ENCODE measurements around the gene TRIP13. TPM values are rescaled to one million over a fixed set of nuclear protein-coding genes. Genes with fewer than 3 reads are reported as not detected.
"Not testable (repeated sequence)": the region's sequence is repeated elsewhere in the genome, so short reads cannot be mapped to it uniquely, and the experiment has no call there.

TRIP13 gene
- polyA plus RNA-seq, 4 donors, result 1.6 to 12.1 (median 7.1) TPM

DNA sequence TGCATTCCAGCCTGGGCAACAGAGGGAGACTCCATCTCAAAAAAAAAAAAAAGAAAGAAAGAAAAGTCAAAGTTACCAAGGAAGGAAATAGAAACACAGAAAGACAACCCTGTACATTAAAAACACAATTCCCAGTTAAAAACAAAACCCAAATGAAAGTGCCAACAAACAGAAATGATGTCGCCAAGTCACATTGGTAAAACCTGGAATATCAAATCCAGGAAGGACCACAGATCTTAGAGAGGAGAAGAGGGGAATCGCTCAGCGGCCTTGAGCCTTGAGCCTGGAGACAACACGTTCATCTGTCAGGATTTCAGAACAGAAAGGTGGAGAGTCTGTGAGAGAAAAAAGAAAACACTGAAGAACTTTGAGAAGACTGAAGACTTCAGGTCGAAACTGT is 40.7 kb upstream of the TRIP13 start:
- H3K27ac ChIP-seq (ENCODE audit: low read depth in 1 of 3, low read length in 2 of 3), result no peak overlapping the region
- FAIRE-seq (no peak), DNase-seq (no peak)
- H3K4me1 ChIP-seq (ENCODE audit: control insufficient read depth in 3 of 3, insufficient read depth in 2 of 3, low read depth in 1 of 3, low read length in 2 of 3), result peaks cover 0 to 24% (median 0%) of the 10 kb centered on the region in 3 donors
- no peaks in the 10 kb centered on the region for H3K9me3 ChIP-seq (ENCODE audit: control insufficient read depth in 2 of 2, insufficient read depth in 1 of 2, low read depth in 1 of 2, low read length in 1 of 2)
- no peak overlapping the region for H3K4me3 ChIP-seq (ENCODE audit: low read depth in 1 of 3, low read length in 3 of 3)
- WGBS, 3 donors, result 27 to 52% (median 39%) methylated on average over 5 of the region's 5 CpGs
- no peaks in the 10 kb centered on the region for H3K36me3 ChIP-seq (ENCODE audit: control insufficient read depth in 3 of 3, insufficient read depth in 2 of 3, low read depth in 1 of 3, low read length in 3 of 3)
- H3K27me3 ChIP-seq (ENCODE audit: control insufficient read depth in 3 of 3, insufficient read depth in 3 of 3, low read length in 3 of 3), result no peaks in the 10 kb centered on the region

DNA sequence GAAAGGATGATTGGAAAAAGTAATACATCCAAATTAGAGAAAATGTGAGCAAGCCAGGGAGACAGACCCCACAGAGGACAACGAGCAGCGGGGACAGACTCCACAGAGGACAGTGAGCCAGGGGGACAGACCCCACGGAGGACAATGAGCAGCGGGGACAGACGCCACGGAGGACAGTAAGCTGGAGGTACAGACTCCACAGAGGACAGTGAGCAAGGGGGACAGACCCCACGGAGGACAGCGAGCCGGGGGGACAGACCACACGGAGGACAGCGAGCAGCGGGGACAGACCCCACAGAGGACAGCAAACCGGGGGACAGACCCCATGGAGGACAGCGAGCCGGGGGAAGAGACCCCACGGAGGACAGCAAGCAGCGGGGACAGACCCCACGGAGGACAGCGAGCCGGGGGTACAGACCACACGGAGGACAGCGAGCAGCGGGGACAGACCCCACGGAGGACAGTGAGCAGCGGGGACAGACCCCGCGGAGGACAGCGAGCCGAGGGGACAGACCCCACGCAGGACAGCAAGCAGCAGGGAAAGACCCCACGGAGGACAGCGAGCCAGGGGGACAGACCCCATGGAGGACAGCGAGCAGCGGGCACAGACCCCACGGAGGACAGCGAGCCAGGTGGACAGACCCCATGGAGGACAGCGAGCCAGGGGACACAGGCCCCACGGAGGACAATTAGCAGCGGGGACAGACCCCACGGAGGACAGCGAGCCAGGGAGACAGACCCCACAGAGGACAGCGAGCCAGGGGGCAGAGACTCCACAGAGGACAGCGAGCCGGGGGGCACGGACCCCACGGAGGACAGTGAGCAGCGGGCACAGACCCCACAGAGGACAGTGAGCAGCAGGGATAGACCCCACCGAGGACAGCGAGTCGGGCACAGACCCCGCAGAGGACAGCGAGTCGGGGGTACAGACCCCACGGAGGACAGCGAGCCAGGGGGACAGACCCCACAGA is 40.0 kb upstream of the TRIP13 start:
- no peak for DNase-seq
- Histone ChIP-seq H3K4me1 (ENCODE audit: control insufficient read depth in 3 of 3, insufficient read depth in 2 of 3, low read depth in 1 of 3, low read length in 2 of 3) (peaks cover 0 to 24% (median 0%) of the 10 kb centered on the region in 3 donors), H3K9me3 (ENCODE audit: control insufficient read depth in 2 of 2, insufficient read depth in 1 of 2, low read depth in 1 of 2, low read length in 1 of 2) (no peaks in the 10 kb centered on the region), H3K4me3 (ENCODE audit: low read depth in 1 of 3, low read length in 3 of 3) (no peak overlapping the region), H3K27me3 (ENCODE audit: control insufficient read depth in 3 of 3, insufficient read depth in 3 of 3, low read length in 3 of 3) (no peaks in the 10 kb centered on the region), H3K36me3 (ENCODE audit: control insufficient read depth in 3 of 3, insufficient read depth in 2 of 3, low read depth in 1 of 3, low read length in 3 of 3) (no peaks in the 10 kb centered on the region), H3K27ac (ENCODE audit: low read depth in 1 of 3, low read length in 2 of 3) (no peak overlapping the region)
- FAIRE-seq, result no peak
- 91 to 92% (median 92%) methylated on average over 54 to 55 of the region's 55 CpGs for WGBS, 3 donors

DNA sequence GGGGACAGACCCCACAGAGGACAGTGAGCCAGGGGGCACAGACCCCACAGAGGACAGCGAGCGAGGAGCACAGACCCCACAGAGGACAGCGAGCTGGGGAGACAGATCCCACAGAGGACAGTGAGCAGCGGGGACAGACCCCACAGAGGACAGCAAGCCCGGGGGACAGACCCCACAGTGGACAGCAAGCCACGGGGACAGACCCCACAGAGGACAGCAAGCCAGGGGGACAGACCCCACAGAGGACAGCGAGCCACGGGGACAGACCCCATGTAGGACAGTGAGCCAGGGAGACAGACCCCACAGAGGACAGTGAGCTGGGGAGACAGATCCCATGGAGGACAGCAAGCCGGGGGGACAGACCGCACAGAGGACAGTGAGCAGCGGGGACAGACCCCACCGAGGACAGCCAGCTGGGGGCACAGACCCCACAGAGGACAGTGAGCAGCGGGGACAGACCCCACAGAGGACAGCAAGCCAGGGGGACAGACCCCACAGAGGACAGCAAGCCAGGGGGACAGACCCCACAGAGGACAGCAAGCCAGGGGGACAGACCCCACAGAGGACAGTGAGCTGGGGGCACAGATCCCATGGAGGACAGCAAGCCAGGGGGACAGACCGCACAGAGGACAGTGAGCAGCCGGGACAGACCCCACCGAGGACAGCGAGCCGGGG is 39.1 kb upstream of the TRIP13 start:
- not testable (repeated sequence) for H3K4me3 ChIP-seq (ENCODE audit: low read depth in 1 of 3, low read length in 3 of 3); DNase-seq

DNA sequence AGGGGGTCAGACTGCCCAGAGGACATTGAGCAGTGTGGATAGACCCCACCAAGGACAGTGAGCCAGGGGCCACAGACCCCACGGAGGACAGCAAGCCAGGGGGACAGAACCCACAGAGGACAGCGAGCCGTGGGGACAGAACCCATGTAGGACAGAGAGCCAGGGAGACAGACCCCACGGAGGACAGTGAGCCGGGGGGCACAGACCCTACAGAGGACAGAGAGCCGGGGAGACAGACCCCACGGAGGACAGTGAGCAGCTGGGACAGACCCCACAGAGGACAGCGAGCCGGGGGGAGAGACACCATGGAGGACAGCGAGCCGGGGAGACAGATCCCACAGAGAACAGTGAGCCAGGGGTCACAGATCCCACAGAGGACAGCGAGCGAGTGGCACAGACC is 38.5 kb upstream of the TRIP13 start:
- DNase-seq (no peak), FAIRE-seq (no peak)
- no peak overlapping the region for H3K4me3 ChIP-seq (ENCODE audit: low read depth in 1 of 3, low read length in 3 of 3)
- H3K36me3 ChIP-seq (ENCODE audit: control insufficient read depth in 3 of 3, insufficient read depth in 2 of 3, low read depth in 1 of 3, low read length in 3 of 3), result peaks cover 0 to 4% (median 0%) of the 10 kb centered on the region in 3 donors
- no peak overlapping the region for H3K27ac ChIP-seq (ENCODE audit: low read depth in 1 of 3, low read length in 2 of 3)
- WGBS, 3 donors, result 75 to 85% (median 83%) methylated on average over 13 of the region's 13 CpGs
- no peaks in the 10 kb centered on the region for H3K9me3 ChIP-seq (ENCODE audit: control insufficient read depth in 2 of 2, insufficient read depth in 1 of 2, low read depth in 1 of 2, low read length in 1 of 2)
- no peaks in the 10 kb centered on the region for H3K27me3 ChIP-seq (ENCODE audit: control insufficient read depth in 3 of 3, insufficient read depth in 3 of 3, low read length in 3 of 3)
- H3K4me1 ChIP-seq (ENCODE audit: control insufficient read depth in 3 of 3, insufficient read depth in 2 of 3, low read depth in 1 of 3, low read length in 2 of 3), result peaks cover 0 to 24% (median 0%) of the 10 kb centered on the region in 3 donors

More for the DNA sequence above, 39.1 kb upstream of the TRIP13 start:
- not testable (repeated sequence) for FAIRE-seq; H3K36me3 ChIP-seq (ENCODE audit: control insufficient read depth in 3 of 3, insufficient read depth in 2 of 3, low read depth in 1 of 3, low read length in 3 of 3); H3K9me3 ChIP-seq (ENCODE audit: control insufficient read depth in 2 of 2, insufficient read depth in 1 of 2, low read depth in 1 of 2, low read length in 1 of 2); H3K27me3 ChIP-seq (ENCODE audit: control insufficient read depth in 3 of 3, insufficient read depth in 3 of 3, low read length in 3 of 3); H3K27ac ChIP-seq (ENCODE audit: low read depth in 1 of 3, low read length in 2 of 3)
- 84 to 88% (median 86%) methylated on average over 18 of the region's 18 CpGs for WGBS, 3 donors
- H3K4me1 ChIP-seq (ENCODE audit: control insufficient read depth in 3 of 3, insufficient read depth in 2 of 3, low read depth in 1 of 3, low read length in 2 of 3), result peaks cover 0 to 24% (median 0%) of the 10 kb centered on the region in 3 donors

DNA sequence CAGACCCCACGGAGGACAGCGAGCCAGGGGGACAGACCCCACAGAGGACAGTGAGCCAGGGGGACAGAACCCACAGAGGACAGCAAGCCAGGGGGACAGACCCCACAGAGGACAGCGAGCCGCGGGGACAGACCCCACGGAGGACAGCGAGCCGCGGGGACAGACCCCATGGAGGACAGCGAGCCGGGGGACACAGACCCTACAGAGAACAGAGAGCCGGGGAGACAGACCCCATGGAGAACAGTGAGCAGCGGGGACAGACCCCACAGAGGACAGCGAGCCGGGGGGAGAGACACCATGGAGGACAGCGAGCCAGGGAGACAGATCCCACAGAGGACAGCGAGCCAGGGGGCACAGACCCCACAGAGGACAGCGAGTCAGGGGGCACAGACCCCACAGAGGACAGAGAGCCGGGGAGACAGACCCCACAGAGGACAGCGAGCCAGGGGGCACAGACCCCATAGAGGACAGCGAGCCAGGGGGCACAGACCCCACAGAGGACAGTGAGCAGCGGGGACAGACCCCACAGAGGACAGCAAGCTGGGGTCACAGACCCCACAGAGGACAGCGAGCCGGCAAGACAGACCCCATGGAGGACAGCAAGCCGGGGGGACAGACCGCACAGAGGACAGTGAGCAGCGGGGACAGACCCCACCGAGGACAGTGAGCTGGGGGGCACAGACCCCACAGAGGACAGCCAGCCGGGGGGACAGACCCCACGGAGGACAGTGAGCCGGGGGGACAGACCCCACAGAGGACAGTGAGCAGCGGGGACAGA is 37.5 kb upstream of the TRIP13 start:
- DNase-seq (no peak), FAIRE-seq (no peak)
- peaks cover 0 to 14% (median 0%) of the 10 kb centered on the region in 3 donors for H3K4me1 ChIP-seq (ENCODE audit: control insufficient read depth in 3 of 3, insufficient read depth in 2 of 3, low read depth in 1 of 3, low read length in 2 of 3)
- WGBS, 3 donors, result 85 to 91% (median 87%) methylated on average over 32 of the region's 32 CpGs
- no peaks in the 10 kb centered on the region for H3K9me3 ChIP-seq (ENCODE audit: control insufficient read depth in 2 of 2, insufficient read depth in 1 of 2, low read depth in 1 of 2, low read length in 1 of 2)
- H3K27me3 ChIP-seq (ENCODE audit: control insufficient read depth in 3 of 3, insufficient read depth in 3 of 3, low read length in 3 of 3), result no peaks in the 10 kb centered on the region
- H3K27ac ChIP-seq (ENCODE audit: low read depth in 1 of 3, low read length in 2 of 3), result no peak overlapping the region
- no peak overlapping the region for H3K4me3 ChIP-seq (ENCODE audit: low read depth in 1 of 3, low read length in 3 of 3)
- peaks cover 0 to 10% (median 0%) of the 10 kb centered on the region in 3 donors for H3K36me3 ChIP-seq (ENCODE audit: control insufficient read depth in 3 of 3, insufficient read depth in 2 of 3, low read depth in 1 of 3, low read length in 3 of 3)

DNA sequence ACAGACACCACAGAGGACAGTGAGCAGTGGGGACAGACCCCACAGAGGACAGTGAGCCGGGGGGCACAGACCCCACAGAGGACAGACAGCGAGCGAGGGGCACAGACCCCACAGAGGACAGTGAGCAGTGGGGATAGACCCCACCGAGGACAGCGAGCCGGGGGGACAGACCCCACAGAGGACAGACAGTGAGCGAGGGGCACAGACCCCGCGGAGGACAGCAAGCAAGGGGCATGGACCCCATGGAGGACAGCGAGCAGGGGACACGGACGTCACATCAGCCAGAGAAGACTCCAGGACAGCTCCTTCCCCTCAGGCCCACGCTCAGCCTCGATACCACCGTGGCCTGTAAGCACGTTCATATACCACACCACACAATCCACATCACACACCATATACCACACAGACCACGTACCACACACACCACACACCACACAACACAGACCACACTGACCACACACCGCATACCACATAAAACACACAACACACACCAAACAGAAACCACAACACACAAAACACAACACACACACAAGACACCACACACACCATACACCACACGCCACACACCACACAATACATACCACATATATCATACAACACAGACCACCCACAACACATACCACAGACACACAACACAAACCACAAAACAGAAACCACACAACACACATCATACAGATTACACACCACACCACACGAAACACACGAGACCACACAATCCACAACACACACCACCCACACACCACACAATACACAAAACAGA is 36.7 kb upstream of the TRIP13 start:
- Histone ChIP-seq H3K36me3 (ENCODE audit: control insufficient read depth in 3 of 3, insufficient read depth in 2 of 3, low read depth in 1 of 3, low read length in 3 of 3) (peaks cover 0 to 12% (median 0%) of the 10 kb centered on the region in 3 donors), H3K4me3 (ENCODE audit: low read depth in 1 of 3, low read length in 3 of 3) (no peak overlapping the region), H3K9me3 (ENCODE audit: control insufficient read depth in 2 of 2, insufficient read depth in 1 of 2, low read depth in 1 of 2, low read length in 1 of 2) (no peaks in the 10 kb centered on the region), H3K27me3 (ENCODE audit: control insufficient read depth in 3 of 3, insufficient read depth in 3 of 3, low read length in 3 of 3) (no peaks in the 10 kb centered on the region), H3K27ac (ENCODE audit: low read depth in 1 of 3, low read length in 2 of 3) (no peak overlapping the region), H3K4me1 (ENCODE audit: control insufficient read depth in 3 of 3, insufficient read depth in 2 of 3, low read depth in 1 of 3, low read length in 2 of 3) (peaks cover 0 to 7% (median 0%) of the 10 kb centered on the region in 3 donors)
- FAIRE-seq (no peak), DNase-seq (no peak)
- 71 to 80% (median 76%) methylated on average over 18 to 21 of the region's 21 CpGs for WGBS, 3 donors

DNA sequence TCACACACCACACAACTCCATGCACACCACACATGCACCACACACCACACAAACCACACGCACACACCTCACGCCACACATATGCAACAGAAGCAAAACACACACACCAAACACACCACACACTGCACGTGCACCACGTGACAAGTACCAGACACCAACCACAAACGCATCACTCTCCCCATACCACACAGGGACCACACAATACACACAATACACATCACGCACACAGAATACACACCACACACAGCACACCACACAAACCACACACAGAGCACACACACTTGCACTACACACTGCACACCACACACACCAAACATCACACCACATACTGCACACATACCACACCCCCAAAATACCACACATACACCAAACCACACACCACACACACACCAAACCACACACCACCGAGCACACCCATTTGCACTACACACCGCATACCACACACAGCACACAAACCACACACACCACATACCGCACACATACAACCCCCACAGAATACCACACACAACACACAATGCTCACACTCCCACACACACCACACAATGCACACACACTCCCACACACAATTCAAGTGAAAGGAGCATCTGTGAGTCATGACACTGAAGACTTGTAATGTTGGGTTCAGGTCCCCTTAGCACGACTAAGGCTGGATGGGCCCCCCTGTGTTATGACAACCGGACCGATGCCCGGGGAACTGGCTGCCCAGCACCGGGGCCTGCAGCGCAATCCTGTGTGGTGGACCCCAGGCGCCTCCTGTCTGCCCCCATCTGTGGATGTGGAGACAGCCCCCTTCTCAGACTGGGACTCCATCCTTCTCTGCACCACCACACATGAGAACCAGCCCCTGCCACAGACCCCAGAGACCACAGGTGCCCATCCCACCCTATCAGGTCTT is 35.9 kb upstream of the TRIP13 start:
- DNase-seq (no peak), FAIRE-seq (no peak)
- Histone ChIP-seq H3K36me3 (ENCODE audit: control insufficient read depth in 3 of 3, insufficient read depth in 2 of 3, low read depth in 1 of 3, low read length in 3 of 3) (peaks cover 0 to 19% (median 0%) of the 10 kb centered on the region in 3 donors), H3K27ac (ENCODE audit: low read depth in 1 of 3, low read length in 2 of 3) (no peak overlapping the region), H3K27me3 (ENCODE audit: control insufficient read depth in 3 of 3, insufficient read depth in 3 of 3, low read length in 3 of 3) (no peaks in the 10 kb centered on the region), H3K4me3 (ENCODE audit: low read depth in 1 of 3, low read length in 3 of 3) (no peak overlapping the region), H3K9me3 (ENCODE audit: control insufficient read depth in 2 of 2, insufficient read depth in 1 of 2, low read depth in 1 of 2, low read length in 1 of 2) (no peaks in the 10 kb centered on the region), H3K4me1 (ENCODE audit: control insufficient read depth in 3 of 3, insufficient read depth in 2 of 3, low read depth in 1 of 3, low read length in 2 of 3) (peaks cover 0 to 4% (median 0%) of the 10 kb centered on the region in 3 donors)
- WGBS, 3 donors, result 79 to 88% (median 81%) methylated on average over 16 of the region's 16 CpGs

Measured in small intestine (tissue), 7 donors.